Activated CD4-positive, alpha-beta T cell treated with anti-CD3 and anti-CD28 coated beads, Interleukin-10, Interleukin-2, amounts not matched to agents 100 ng/mL and 50 ng/mL, durations not matched to agents 16 hours and 8 hours (primary cell): ENCODE results near the gene GFRA4.

Experiments used
- DNase-seq: peaks from one replicate; pipeline ENCODE4 v3.0.0-alpha.2; 2020

GFRA4 gene

GRCh38 chr20:3614466-3614865, 48.7 kb downstream of the GFRA4 start:
- DNase-seq = no peak

GRCh38 chr20:3613821-3614440, 49.3 kb downstream of the GFRA4 start:
- no peak for DNase-seq

- DNase-seq = no peak
Measured at GRCh38 chr20:3612795-3613572, 50.2 kb downstream of the GFRA4 start.

- no peak for DNase-seq
Measured at GRCh38 chr20:3611901-3612300, 51.3 kb downstream of the GFRA4 start.
